Stimulated activated naive CD4-positive, alpha-beta T cell treated with Interleukin-2 at 50 U/mL for 16 hours (primary cell): ENCODE measurements around the gene CGGBP1.

Experiments used
- DNase-seq: peaks from one replicate; lab custom pipeline; 2025; lab: John Stamatoyannopoulos, UW

The CGGBP1 gene, protein sequence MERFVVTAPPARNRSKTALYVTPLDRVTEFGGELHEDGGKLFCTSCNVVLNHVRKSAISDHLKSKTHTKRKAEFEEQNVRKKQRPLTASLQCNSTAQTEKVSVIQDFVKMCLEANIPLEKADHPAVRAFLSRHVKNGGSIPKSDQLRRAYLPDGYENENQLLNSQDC

DNA sequence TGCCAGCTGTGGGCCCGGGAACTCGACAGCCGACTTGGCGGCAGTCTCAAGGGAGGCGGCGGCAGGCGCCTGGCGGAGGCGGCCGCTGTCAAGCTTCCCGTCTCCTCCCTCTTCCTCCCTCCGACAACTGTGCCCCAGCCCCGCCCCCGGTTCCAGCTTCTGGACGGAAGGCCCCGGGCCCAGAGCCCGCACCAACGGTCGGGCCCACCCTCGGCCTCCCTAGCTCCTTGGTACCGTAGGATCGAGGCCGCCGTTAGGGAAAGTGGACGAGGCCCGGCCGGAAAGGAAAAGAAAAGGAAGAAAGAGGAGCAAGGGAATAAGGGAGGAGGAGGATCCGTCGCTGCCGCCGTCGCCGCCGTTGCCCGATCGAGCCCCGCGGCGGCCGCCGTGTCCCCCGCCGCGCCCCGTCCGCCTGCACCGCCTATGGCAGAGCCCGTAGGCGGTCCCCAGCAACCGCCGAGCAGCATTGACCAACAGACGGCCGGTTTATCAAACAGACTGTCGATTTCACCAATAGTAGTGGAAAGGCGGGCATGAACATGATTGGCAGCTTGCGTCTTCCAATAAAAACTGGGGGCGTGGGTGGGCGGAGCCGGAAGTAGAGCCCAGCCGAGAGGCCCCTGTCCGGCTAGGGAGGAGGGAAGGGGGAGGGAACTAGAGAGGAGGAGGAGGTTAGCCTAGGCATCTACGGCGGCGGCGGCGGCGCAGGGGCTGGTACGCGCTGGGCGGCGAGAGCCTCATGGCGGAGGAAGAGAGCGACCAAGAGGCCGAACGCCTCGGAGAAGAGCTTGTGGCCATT is at the start of gene CGGBP1, which contains the start of gene ZNF654:
TSS of gene CGGBP1 (minus strand) at position 425 of the 799 bp plus-strand sequence. CDS start 3,029 bp downstream, outside the sequence.
TSS of gene ZNF654 (plus strand) at position 675 of the 799 bp plus-strand sequence. CDS start at position 740, 65 bp downstream.
- DNase-seq = peak; percentile 98

DNA sequence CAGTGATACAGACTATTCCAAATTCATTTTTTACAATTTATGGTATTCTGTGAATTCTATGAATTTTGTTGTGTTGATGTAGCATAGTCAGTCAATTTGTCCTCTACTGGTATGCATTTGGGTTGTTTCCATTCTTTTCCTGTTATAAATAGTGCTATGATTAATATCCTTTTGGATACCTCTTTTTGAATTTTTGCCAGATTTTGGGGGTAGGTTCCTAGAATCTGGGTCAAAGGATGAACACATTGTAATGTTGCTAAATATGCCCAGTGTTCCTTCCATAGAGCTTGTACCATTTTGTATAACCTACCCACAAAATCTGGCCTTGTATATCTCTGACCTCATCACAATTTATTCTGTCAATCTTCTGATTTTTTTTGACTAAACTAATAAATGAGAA is 46.5 kb upstream of the CGGBP1 start:
- no peak for DNase-seq

DNA sequence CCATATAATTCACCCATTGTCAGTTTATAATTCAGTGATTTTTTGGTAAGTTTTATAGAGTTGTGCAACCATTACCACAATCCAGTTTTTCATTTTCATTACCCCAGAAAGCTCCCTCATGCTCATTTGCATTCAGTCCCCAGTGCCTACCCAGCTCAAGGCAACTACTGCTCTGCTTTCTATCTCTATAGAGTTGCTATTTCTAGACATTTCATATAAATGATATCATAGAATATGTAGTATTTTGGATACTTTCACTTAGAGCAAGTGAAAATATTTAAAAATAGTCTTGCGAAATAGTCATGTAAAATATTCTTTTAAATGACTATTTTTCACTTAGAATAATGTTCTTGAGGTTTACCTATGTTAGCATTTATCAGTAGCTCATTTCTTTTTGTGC is 42.3 kb upstream of the CGGBP1 start:
- no peak for DNase-seq

DNA sequence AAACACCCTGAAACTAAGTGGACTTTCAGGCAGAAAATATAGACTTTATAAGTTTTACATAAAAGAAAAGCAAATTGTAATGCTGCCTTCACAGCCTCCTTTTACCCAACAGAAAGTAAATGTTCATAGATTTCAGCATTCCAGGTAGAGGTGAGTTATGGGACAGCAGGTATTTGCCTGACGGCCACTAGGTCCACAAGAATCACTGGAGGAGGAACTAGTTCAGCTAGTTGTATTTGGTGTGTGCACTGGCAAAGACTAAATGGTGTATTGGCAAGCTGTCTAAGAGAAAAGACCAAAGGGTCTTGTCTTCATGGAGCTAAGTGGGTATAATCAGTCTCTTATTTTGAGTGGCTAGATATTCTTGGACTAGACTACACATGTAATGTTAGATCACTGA is 34.5 kb upstream of the CGGBP1 start:
- no peak for DNase-seq

DNA sequence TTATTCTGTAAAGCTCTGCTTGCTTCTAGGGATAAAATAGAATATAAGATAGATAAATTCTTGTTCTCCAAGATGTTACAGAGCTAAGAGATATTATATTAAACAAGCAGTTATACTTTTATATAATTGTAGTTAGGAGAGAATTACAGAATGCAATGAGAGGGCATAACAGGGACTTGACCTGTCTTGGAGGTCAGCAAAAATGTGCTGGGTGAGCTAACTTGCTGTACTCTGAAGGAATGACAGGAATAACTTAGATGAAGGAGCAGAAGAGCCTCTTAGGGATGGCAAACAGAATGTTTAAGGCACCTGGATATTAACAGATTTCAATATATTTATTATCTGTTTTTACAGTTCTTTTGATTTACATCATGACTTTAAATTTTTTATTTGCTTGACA is 33.5 kb upstream of the CGGBP1 start:
- DNase-seq = no peak

DNA sequence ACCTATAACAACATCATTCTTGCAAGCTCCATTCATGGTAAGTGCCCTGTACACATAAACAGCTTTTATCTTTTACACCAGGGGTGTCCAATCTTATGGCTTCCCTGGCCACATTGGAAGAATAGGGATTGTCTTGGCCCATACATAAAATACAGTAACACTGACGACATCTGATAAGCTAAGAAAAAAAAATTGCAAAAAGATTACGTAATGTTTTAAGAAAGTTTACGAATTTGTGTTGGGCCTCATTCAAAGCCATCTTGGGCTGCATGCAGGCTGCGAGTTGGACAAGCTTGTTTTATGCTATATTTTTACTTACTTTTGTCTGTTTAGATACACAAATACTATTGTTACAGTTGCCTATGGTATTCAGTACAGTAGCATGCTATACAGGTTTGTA is 31.9 kb upstream of the CGGBP1 start:
- DNase-seq = no peak

DNA sequence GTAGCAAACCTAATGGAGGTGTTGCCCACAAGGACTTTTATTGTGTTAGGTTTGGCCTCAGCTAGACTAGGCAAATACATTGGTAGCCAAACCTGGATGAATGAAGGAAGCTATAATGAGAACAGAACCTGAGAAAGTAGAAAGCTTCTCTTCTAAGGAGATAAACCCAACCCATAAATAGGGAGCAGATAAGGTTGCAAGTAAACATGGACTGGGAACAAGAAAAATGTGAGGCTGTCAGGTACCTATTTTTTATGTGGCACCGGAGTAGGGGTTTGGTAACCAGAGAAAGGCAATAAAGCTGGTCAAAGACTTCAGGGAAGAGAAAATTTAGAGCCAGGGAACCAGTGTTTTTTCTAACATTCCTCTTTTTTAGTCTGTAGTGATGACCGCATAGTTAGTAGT is 25.3 kb upstream of the CGGBP1 start:
- DNase-seq = no peak

DNA sequence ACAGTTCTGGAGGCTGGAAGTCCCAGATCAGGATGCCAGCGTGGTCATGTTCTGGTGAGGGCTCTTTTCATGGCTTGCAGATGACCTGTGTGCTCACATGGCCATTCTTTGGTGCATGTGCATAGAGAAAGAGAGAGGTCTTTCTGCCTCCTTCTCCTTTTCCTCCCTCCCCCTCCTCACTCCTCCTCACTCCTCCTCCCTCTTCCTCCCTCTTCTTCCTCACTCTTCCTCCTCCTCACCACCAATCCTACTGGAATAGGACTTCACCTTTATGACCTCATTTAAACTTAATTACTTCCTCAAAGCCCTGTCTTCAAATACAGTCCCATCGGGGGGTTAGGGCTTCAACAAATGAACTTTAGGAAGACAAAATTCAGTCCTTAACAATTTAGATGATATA is 24.0 kb upstream of the CGGBP1 start:
- DNase-seq = no peak

DNA sequence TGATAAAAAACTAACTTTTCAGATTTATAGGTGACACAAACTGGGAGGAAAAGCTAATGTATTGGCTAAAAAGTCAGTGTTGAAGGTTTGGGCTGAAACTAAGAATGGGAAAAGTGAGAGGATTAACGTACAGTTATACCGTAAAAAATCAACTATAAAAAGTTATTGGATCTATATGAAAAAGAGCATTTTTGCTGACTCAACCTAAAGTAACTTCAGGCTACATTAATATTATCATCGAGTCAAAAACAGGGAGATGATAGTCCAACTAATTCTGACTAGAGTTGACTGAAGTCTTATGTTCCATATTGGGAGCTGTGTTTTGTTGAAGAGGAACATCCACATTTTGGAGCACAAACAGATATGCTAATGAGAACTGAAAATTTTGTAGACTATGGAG is 20.1 kb upstream of the CGGBP1 start:
- no peak for DNase-seq

DNA sequence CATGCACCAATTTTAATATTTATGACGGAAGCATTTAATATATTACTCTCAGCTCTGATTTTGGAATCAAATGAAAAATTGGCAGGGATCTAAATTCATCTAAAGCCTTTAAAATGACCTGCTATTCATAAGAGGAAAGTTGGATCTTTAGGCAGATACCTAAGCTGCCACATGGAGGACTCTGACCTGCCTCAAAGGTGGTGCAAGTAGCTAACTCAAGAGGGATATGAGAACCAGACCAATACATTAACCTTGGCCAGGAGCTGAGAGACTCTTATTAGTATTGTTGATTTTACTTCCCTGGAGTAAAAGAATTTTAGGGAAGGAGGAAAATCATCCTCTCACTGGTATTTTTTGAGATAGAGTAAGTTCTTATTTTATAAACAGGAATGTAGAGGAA is 17.9 kb upstream of the CGGBP1 start:
- DNase-seq = no peak

DNA sequence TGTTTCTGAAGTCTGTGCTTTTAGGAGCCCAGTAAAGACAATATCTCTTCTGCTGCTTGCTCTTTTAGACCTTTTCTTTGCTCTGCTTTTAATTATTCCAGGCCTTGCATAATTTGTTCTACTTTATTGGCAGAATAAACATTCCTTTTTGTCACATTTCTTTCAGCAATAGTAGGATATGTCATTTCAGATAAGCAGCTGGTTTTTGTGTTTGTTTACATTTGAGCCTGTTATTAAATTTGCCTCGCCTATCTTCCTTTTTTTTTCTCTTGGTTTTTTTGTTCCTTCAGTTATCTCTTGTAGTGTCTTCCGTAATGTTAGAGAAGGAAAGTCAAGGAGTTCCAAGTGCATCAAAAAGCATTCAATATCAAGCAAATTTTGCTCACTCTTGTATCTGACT is 16.7 kb upstream of the CGGBP1 start:
- DNase-seq = no peak

DNA sequence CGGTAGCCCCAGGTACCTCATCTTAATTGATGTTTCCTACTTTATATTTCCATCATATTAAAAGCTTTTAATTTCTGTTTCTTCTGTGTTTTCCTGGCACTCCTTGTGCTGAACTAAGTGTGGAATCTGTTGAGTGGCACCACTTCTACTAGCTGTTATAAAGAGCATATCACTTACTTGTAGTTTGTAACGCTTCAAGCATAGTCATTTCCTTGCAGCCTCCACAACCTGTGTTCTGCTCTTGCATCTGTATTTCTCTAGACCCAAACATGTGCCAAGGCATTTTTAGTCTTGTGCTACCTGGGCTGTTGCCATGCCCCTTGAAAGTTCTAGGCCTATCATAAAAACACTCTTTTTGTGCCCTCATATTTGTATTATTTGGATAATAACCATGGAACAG is 16.3 kb upstream of the CGGBP1 start:
- no peak for DNase-seq

DNA sequence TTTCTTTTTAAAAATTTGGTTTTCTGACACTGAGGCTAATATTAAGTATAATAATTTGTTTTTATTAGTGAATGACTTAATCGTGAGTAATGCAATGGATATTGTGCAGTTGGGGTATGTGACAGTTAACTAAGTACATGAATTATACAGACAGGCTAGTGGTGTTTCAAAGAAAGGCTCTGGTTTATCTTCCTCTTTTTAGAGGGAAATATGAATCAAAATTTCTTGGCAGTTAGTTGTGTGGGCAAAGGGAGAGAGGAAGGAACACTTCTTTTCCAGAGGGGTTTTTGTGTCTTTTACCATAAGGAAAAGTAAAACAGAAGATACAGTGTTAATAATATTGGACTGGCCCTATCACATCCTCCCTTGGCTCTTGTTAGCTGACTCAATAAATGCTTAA is 2.9 kb upstream of the CGGBP1 start:
- no peak for DNase-seq

DNA sequence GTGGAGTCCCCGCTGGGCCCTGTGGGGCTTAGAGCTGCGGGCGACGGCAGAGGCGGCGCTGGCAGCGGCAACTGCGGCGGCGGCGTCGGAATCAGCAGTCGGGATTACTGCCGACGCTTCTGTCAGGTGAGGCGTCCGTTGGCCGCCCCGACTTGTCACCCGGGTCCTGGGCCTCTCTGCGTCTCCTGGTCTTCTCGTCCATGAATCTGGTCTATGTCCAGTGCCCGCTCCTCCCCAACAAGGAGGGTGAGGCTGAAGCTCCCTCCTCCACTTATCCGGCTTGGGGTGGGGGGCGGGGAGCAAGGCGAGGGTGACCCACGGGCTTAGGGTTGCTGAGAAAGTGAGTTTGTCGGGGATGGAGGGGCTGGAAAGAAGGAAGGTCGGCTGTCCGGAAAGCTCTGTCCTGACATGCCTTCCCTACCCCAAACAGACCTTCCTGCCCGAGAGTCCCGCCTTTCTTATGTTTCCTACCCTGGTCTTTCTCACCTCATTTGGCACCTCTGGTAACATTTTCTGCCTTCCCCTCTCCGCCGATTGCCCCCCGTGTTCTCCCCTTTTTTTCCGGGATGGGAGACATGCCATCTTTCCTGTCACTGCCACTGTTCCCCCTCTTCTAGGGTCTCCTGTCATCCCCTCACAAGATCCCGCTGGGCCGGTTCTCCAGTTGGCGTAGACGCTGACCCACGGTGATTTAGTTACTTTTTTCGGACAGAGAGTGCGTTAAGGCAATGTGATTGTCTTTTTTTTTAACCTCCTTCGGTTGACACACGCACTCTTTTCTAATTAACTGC is 770 bp upstream of the CGGBP1 start:
- DNase-seq = no peak

DNA sequence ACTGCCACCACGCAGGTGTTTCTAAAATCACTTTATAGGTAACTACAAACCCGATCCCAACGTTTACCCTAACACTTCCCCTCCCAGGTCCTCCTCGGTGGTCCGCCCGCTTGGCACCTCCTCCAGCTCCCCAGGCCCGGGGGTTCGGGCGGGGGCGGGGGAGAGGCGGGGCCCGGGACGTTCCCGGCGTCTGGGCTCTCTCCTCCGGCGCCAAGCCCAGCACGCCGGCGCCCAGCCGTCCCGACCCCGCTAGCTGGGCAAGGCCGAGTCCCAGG is 562 bp downstream of the CGGBP1 start:
- no peak for DNase-seq

DNA sequence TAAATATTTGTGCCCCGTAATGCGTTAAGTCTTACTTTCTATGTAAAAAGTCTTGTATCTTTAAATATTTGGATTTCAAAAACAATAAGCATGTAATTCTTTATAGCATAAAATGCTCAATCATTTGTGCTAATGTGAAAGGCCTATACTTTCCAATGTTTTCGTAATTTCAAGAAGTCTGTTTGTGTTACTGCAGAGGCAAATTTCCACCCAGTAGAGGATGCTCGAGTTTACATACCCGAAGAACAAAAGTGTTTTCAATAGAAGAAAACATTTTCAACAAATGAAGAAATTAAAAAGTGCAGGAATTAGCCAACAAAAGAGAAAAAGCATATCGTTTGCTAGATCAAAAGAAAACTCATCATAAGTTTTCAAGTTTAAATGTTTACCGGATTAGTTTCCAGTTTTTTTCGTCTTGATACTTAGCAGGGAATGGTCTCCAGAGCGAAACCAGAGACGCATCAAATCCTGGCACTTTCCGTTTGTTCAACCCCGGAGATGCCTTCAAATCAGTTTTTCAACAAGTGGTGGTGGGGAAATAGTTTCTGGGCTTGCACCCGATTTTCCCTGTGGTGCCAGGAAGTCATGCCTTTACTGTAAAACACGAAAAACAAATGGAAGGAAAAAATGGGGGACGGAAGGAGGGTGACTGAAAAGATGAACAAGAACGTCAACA is 1.0 kb downstream of the CGGBP1 start:
- no peak for DNase-seq

DNA sequence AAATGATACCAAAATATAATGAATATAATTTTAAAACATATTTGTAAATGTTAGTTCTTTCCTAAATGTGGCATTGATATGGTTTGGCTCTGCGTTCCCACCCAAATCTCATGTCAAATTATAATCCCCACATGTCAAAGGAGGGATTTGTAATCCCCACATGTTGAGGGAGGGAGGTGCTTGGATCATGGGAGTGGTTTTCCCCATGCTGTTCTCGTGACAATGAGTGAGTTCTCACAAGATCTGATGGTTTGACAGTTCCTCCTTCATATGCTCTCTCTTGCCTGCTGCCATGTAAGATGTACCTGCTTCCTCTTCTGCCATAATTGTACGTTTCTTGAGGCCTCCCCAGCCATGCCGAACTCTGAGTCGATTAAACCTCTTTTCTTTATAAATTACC is 12.0 kb downstream of the CGGBP1 start:
- DNase-seq = no peak

DNA sequence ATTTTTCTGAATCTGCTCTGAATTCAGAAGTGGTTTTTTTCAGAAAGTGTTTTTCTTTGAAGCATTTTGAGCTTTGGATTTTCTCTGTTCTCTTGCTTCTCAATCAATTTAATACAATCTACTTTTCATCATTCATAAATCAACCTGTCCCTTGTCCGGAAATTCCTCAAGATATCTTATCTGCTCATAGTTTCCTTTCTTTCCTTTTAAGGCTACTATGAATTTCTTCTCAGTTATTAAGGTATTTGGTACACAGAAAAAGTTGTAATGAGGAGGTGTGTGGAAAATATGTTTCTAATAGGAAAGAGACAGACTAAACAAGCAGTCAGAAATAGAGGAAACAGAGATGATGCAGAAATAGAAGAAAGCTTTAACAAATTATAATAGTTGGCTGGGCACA is 14.4 kb downstream of the CGGBP1 start:
- no peak for DNase-seq

DNA sequence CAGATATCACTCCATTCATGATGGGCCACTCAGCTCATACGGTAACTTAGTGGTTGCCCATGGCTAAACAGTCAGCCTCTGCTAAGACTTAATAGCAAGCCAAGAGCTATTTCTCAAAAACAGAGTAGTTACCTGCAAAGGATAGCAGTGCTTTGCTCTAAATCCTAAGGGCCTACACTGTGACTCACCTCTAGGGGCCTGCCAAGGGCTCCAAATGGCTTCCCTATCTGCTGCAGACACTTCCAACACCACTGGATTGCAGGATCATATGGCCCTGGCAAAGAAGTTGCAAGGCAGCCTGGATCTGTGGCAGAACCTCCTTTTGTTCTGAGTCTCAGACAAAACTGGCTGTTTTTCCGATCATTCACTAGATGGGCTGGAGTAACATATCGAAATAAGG is 17.8 kb downstream of the CGGBP1 start:
- DNase-seq = no peak

DNA sequence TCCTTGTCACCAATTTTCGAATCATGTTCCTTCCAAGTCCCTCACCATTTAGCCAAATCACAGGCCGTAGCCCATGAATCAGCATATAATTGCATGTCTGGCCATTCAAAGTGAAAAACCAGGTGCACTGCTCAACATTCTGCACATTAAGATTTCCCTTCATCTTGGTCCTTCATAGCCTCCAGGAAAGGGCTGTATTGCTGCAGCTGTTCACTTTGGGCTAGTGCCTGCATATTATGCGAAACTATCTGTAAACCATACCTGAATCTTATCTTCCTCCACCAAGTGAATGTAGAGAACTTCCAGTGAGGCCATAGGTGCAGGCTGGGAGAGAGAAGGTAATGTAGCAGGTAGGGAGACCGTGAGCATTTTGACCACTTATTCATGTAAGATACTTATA is 18.3 kb downstream of the CGGBP1 start:
- DNase-seq = no peak

DNA sequence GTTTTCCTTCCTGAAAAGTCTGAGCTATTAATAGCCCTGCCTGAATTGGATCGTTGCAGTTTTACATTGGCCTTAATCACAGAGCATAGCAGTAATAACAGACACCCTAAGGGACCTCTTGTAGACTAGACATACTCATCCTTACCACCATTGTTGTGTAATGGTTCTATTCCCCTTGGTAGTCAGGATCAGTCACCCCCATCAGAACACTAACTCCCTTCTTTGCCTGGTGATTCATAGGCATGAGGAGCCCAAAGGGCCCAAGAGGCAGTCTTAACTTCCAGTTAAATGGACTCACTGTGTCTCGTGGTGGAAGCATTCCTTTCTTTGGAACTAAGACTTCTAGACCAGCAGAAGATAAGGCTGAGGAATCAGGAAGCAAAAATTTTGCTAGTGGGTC is 20.2 kb downstream of the CGGBP1 start:
- no peak for DNase-seq

DNA sequence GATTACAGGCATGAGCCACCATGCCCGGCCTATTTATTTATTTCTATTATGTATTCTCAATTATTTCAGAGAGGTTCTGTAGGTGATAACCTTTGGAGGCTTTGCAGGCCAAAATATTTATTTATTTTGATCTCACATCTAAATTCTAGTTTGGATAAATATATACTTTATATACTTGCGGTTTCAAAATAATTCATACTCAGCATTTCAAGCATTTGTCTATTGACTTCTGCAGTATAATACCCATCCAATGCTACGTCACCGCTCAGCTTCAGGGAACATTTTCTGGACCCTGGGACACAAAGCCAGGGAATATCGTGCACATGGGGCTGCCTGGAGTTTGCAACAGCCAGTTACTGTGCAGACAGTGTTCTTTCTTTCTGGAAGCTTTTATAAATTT is 22.6 kb downstream of the CGGBP1 start:
- no peak for DNase-seq
